Upper lobe of right lung (tissue), 1 donor: ENCODE data around the gene SEC24B. TPM values are rescaled to one million over a fixed set of nuclear protein-coding genes. Genes with fewer than 3 reads are reported as not detected.
"Not testable (repeated sequence)": the region's sequence is repeated elsewhere in the genome, so short reads cannot be mapped to it uniquely, and the experiment has no call there.

Source experiments
- ATAC-seq: fragments of 200-7000 bp; cut with Tn5 transposase; one replicate; pipeline ENCODE4 v1.9.1; 2020; ENCODE audit warnings: mild to moderate bottlenecking, moderate library complexity
- DNase-seq: peaks from one replicate; pipeline ENCODE4 v3.0.0-alpha.2; 2020
- H3K27ac ChIP-seq: fragments of 200-600 bp; one replicate; pipeline ENCODE4 v1.8.0; 2022
- H3K27me3 ChIP-seq: fragments of 200-600 bp; one replicate; pipeline ENCODE4 v1.8.0; 2022; ENCODE audit warnings: mild to moderate bottlenecking
- H3K36me3 ChIP-seq: fragments of 200-600 bp; one replicate; pipeline ENCODE4 v1.8.0; 2022
- H3K4me1 ChIP-seq: fragments of 200-600 bp; one replicate; pipeline ENCODE4 v1.8.0; 2022
- H3K4me3 ChIP-seq: fragments of 200-600 bp; one replicate; pipeline ENCODE4 v1.8.0; 2022; ENCODE audit warnings: mild to moderate bottlenecking
- H3K9me3 ChIP-seq: fragments of 200-600 bp; one replicate; pipeline ENCODE4 v1.8.0; 2022
- intact Hi-C: fragments of 100-400 bp; cut with DNase I; formaldehyde crosslinking; loops from one replicate; pipeline ENCODE4 v1.11.0; 2022
- total RNA-seq: library from RNA; stranded (reverse); fragmentation: NEBNext Ultra II Directional; extraction: Animal tissue kit (Norgen Biotek cat#: 25700); gene quantifications from one replicate; pipeline ENCODE4 v1.2.1, GENCODE V29; 2021
- TF ChIP-seq, protein P1 (sequence below): fragments of 200-600 bp; IDR thresholded peaks from one replicate; pipeline ENCODE4 v1.8.0; 2022; ENCODE audit warnings: antibody characterized with exemption
- donor health status: DM: no; HTN: yes; CAD: no; lungs with severe emphysema.

Gene SEC24B
- total RNA-seq, 1 donor from 2014 or later = 34.6 TPM

DNA sequence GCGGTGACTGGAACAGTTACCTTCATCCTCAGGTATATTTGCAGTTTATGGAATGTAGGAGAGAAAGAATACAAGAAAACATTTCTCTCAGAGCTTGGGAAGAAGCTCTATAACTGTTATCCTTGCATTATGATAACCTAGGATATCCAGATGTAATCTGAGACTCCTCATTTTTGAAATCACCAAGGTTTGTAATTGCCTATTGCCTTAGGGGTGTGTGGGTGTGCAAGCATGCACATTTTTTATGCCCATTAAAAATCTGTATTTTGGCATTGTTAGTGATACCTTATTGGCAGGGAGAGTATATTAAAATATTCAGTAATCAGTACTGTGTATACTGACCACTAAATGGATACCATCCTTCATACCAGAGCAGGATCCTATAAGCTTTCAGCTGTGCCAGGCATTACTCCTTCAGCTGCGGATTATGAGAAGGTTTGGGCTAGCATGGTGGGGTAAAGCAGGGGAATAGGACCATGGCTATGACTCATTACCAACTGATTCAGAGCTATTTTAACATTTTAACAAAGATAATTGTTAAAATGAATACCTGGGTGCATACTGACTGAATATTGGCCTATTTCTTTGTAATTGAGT is 8.3 kb downstream of the SEC24B start:
- Histone ChIP-seq H3K4me1 (peaks cover 51% of the 10 kb centered on the region), H3K27ac (no peak overlapping the region), H3K27me3 (no peaks in the 10 kb centered on the region), H3K4me3 (no peak overlapping the region), H3K9me3 (no peaks in the 10 kb centered on the region), H3K36me3 (no peaks in the 10 kb centered on the region)
- ATAC-seq (no peak), DNase-seq (no peak)
- TF ChIP-seq, protein P1, sequence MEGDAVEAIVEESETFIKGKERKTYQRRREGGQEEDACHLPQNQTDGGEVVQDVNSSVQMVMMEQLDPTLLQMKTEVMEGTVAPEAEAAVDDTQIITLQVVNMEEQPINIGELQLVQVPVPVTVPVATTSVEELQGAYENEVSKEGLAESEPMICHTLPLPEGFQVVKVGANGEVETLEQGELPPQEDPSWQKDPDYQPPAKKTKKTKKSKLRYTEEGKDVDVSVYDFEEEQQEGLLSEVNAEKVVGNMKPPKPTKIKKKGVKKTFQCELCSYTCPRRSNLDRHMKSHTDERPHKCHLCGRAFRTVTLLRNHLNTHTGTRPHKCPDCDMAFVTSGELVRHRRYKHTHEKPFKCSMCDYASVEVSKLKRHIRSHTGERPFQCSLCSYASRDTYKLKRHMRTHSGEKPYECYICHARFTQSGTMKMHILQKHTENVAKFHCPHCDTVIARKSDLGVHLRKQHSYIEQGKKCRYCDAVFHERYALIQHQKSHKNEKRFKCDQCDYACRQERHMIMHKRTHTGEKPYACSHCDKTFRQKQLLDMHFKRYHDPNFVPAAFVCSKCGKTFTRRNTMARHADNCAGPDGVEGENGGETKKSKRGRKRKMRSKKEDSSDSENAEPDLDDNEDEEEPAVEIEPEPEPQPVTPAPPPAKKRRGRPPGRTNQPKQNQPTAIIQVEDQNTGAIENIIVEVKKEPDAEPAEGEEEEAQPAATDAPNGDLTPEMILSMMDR = no peak
- intact Hi-C loops = no loop called here

DNA sequence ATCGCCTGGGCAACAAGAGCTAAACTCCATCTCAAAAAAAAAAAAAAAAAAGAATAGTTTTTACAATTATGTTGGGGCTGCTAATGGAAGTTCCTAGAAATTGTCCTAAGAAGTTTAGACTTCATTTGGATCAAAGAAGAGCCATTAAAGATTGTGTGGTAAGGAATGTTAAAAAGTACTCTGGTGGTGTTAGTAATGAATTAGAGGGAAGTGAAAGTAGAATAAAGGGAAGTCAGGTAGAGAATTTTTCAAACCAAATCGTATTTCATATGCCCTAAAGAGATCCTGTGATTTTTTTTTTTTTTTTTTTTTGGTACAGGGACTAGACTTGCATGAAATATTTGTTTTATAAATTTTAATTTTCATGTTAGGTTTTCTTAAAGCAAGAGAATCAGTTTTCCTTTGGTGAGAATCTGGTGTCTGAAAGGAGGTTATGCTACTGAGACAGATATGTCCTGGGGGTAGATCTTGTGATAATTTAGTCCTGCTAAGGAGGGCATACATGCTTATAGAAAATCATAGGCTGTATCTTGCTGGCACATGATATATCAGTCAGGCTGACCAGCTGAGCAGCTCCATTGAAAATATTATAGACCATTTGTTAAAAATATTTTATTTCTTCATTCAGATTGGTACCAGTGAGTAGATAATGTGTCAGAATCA is 10.7 kb downstream of the SEC24B start:
- Histone ChIP-seq H3K4me3 (no peak overlapping the region), H3K9me3 (no peaks in the 10 kb centered on the region), H3K4me1 (peaks cover 37% of the 10 kb centered on the region), H3K27ac (no peak overlapping the region), H3K36me3 (peaks cover under 1% of the 10 kb centered on the region), H3K27me3 (no peaks in the 10 kb centered on the region)
- TF ChIP-seq, protein P1 = no peak
- DNase-seq = no peak
- intact Hi-C loops = no loop called here
- no peak for ATAC-seq

DNA sequence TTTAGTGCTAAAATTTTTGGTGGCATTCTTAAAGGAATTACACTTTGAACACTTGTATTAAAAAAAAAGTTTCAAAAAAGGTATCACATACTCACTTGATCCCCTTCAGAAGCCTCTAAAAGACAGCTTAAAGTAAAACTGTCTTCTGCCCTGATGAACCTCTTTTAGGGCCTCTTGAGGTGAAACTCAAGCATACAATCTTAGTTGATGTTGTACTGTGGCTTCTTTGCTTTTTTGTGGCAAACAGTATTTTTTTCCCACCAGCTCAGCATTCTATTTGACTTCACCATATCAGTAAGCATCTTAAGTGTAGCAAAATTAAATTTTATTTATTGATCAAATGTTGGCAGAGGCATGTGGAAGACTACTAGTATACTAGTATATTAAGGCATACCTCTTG is 13.7 kb downstream of the SEC24B start:
- Histone ChIP-seq H3K36me3 (peaks cover 13% of the 10 kb centered on the region), H3K27me3 (no peaks in the 10 kb centered on the region), H3K4me3 (no peak overlapping the region), H3K27ac (no peak overlapping the region), H3K9me3 (no peaks in the 10 kb centered on the region), H3K4me1 (peaks cover 15% of the 10 kb centered on the region)
- TF ChIP-seq, protein P1 = no peak
- intact Hi-C loops = no loop called here
- ATAC-seq (no peak), DNase-seq (no peak)

DNA sequence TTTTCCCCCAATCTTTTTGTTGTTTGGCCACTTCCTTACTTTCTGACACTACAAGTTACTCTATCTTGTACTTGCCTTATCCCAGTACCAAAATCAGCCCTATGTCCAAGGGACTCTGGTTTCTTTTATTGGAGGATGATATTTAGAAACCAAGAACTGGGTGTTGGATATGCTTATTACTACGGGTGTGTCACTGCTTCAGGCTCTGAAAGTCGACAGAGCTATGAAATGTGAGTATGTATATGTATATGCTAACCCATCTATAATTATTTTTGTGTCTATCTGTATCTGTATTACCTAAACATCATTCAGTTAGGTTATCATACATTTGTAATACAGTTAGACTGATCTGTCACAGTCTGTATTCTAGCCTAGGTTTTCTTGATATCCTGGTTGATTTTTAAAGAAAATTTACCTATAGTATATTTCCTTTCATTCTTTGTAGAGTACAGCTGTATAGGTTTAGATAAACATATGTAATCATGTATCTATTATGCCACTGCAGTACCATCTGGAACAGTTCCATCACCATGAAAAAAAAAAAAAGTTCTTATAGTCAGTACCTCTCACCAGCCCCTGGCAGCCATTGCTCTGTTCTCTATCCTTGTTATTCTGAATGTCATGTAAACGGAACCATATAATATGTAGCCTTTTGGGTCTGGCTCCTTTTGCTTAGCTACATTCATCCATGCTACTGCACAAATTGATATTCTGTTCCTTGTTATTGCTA is 18.1 kb downstream of the SEC24B start:
- TF ChIP-seq, protein P1 = no peak
- Histone ChIP-seq H3K27ac (no peak overlapping the region), H3K4me3 (no peak overlapping the region), H3K9me3 (no peaks in the 10 kb centered on the region), H3K4me1 (no peaks in the 10 kb centered on the region), H3K27me3 (no peaks in the 10 kb centered on the region), H3K36me3 (peaks cover 13% of the 10 kb centered on the region)
- DNase-seq = no peak
- intact Hi-C loops = no loop called here
- ATAC-seq = no peak

DNA sequence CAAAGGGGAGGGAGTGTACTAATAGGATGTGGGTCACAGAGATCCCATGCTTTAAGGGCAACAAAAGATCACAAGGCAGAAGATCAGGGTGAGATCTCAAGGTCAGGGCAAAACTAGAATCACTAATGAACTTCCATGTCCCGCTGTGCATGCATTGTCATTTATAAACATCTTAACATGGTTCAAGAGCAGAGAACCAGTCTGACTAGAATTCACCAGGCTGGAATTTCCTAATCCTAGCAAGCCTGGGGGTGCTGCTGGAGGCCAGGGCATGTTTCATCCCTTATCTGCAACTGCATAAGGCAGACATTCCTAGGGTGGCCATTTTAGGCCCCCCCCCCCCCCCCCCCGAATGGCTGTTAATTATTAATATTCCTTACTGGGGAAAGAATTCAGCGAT is 19.5 kb downstream of the SEC24B start:
- H3K4me3 ChIP-seq, ATAC-seq, DNase-seq, H3K27ac ChIP-seq, H3K27me3 ChIP-seq, intact Hi-C loops, H3K4me1 ChIP-seq, H3K9me3 ChIP-seq: not testable (repeated sequence)
- H3K36me3 ChIP-seq = peaks cover 13% of the 10 kb centered on the region

DNA sequence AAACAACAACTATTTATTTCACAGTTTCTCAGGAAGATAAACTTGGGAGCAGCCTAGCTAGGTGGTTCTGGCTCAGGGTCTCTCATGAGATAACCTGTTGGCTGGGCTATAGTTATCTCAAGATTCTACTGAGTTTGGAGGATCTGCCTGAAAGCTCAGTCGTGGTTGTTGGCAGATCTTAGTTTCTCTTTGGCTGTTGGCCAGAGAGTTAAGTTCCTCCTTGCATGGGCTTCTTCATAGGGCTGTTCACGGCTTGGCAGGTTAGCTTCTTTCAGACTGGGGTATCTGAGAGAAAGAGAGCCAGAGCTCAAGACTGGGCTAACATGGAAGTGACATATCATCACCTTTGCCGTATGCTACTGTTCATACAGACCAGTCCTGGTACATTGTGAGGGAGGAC is 28.7 kb downstream of the SEC24B start:
- H3K27me3 ChIP-seq = no peaks in the 10 kb centered on the region
- H3K4me1 ChIP-seq = no peaks in the 10 kb centered on the region
- intact Hi-C loops = no loop called here
- DNase-seq (no peak), ATAC-seq (peak; percentile 33)
- H3K36me3 ChIP-seq = peaks cover 21% of the 10 kb centered on the region
- H3K9me3 ChIP-seq = no peaks in the 10 kb centered on the region
- no peak overlapping the region for H3K4me3 ChIP-seq
- H3K27ac ChIP-seq = no peak overlapping the region
- TF ChIP-seq, protein P1 = no peak
